HEK293T (cell line): Measurements from ENCODE around the gene DVL3.

Source experiments
- ARNT ChIP-seq: fragments of 450-650 bp; IDR thresholded peaks from 2 replicates; pipeline ENCODE4 v1.6.1; 2017; ENCODE audit warnings: mild to moderate bottlenecking
- BHLHE40 ChIP-seq: fragments of 450-650 bp; IDR thresholded peaks from 2 replicates; pipeline ENCODE4 v1.6.1; 2016; ENCODE audit warnings: mild to moderate bottlenecking, moderate library complexity, borderline replicate concordance
- ELF4 ChIP-seq: fragments of 450-650 bp; IDR thresholded peaks from 2 replicates; pipeline ENCODE4 v1.6.1; 2017; ENCODE audit warnings: antibody characterized with exemption
- FOXA1 ChIP-seq: fragments of 450-650 bp; IDR thresholded peaks from 2 replicates; pipeline ENCODE4 v1.6.1; 2016; ENCODE audit warnings: mild to moderate bottlenecking
- FOXK2 ChIP-seq: fragments of 450-650 bp; IDR thresholded peaks from 2 replicates; pipeline ENCODE4 v1.6.1; 2016; ENCODE audit warnings: mild to moderate bottlenecking
- FOXM1 ChIP-seq: fragments of 450-650 bp; IDR thresholded peaks from 2 replicates; pipeline ENCODE4 v1.6.1; 2017; ENCODE audit warnings: mild to moderate bottlenecking, borderline replicate concordance
- HDGF ChIP-seq: fragments of 450-650 bp; IDR thresholded peaks from 2 replicates; pipeline ENCODE4 v1.6.1; 2017; ENCODE audit warnings: antibody characterized with exemption, borderline replicate concordance
- L3MBTL2 ChIP-seq: fragments of 450-650 bp; conservative IDR thresholded peaks from 2 replicates; pipeline ENCODE4 v1.6.1; 2016; ENCODE audit warnings: mild to moderate bottlenecking
- SUZ12 ChIP-seq: fragments of 450-650 bp; IDR thresholded peaks from 2 replicates; pipeline ENCODE4 v1.6.1; 2016; ENCODE audit warnings: mild to moderate bottlenecking
- TARDBP ChIP-seq: fragments of 450-650 bp; IDR thresholded peaks from 2 replicates; pipeline ENCODE4 v1.6.1; 2016
- ZNF384 ChIP-seq: fragments of 450-650 bp; IDR thresholded peaks from 2 replicates; pipeline ENCODE4 v1.6.1; 2016
- TF ChIP-seq, protein P1 (sequence below): fragments of 450-650 bp; IDR thresholded peaks from 2 replicates; pipeline ENCODE4 v1.6.1; 2016

DNA sequence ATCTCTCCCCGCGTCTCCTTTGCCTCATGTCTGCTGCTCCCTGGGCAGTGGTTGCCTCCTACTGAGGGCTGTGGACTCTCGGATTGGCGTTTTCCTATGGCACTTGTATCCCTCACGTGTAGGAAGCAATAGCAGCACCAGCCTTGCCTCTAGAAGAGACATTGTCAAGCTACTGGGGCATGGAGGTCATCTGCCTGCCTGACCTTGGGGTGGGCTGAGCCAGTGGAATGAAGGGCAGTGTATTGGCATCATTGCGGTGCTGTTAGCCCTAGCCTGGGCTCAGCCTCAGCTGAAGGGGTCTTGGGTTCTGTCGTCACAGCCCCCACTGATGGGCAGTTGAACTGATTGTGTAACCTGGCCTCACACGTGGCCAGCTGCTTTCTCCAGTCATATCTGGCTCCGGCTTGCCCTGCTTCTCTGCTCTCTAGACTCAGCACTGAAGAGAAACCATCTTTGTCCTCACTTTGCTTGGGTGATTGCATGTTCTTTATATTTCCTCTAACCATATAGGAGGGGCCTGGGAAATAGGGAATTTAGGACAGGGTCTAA, 38.9 kb downstream of the DVL3 start:
- TF ChIP-seq BHLHE40 (no peak), FOXA1 (no peak), ELF4 (no peak), ARNT (no peak), HDGF (no peak), SUZ12 (no peak), ZNF384 (no peak), FOXK2 (no peak), FOXM1 (no peak), L3MBTL2 (no peak), TARDBP (no peak)
- TF ChIP-seq, protein P1, sequence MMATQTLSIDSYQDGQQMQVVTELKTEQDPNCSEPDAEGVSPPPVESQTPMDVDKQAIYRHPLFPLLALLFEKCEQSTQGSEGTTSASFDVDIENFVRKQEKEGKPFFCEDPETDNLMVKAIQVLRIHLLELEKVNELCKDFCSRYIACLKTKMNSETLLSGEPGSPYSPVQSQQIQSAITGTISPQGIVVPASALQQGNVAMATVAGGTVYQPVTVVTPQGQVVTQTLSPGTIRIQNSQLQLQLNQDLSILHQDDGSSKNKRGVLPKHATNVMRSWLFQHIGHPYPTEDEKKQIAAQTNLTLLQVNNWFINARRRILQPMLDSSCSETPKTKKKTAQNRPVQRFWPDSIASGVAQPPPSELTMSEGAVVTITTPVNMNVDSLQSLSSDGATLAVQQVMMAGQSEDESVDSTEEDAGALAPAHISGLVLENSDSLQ: no peak
